H1 (cell line): ENCODE measurements around the gene IDH2. TPM values are rescaled to one million over a fixed set of nuclear protein-coding genes. Genes with fewer than 3 reads are reported as not detected.

ENCODE experiments used
- CHD7 ChIP-seq: fragments of 300-600 bp; sonication (generic); IDR thresholded peaks from 2 replicates; pipeline ENCODE4 v1.7.1; 2012; ENCODE audit warnings: low read length, moderate library complexity, mild to moderate bottlenecking, inconsistent platforms; ENCODE audit not compliant: insufficient replicate concordance
- polyA plus RNA-seq, 7 experiments: library from polyadenylated mRNA; depleted of rRNA in 3 of 7; stranded (reverse) in 5 of 7; unstranded in 2 of 7; fragments of >200 nt in 5 of 7; fragments of 200-250 nt in 2 of 7; gene quantifications; 1 replicate in 5 of 7; 2 replicates in 1 of 7; 4 replicates in 1 of 7; pipeline versions ENCODE4 v1.2.1 to v1.2.3, GENCODE V29; 2011 to 2013; ENCODE audit warnings: missing spikeins in 2 of 7, mixed read lengths in 2 of 7
- total RNA-seq: library from RNA; stranded (reverse); fragmentation: NEBNext Ultra II Directional; extraction: Animal tissue kit (Norgen Biotek cat#: 25700); gene quantifications from 2 replicates; pipeline ENCODE4 v1.2.1, GENCODE V29; 2021

IDH2 gene
- total and polyA plus RNA-seq, 2 of the 8 experiments (the other 6 are each of a cell fraction or from before 2014, with no cell fraction given): 64.2 to 84.6 TPM

GRCh38 chr15:90101969-90102890, at the start of gene IDH2 (continued):
- TF ChIP-seq CHD7: no peak
